LNCaP clone FGC (cell line): ENCODE data around the gene PACRG.

Experiments
- DNase-seq: peaks from one replicate; pipeline ENCODE4 v3.0.0-alpha.2; 2011; ENCODE audit warnings: low read depth
- H3K4me3 ChIP-seq: 2 replicates; pipeline ENCODE4 v1.5.1; 2011; ENCODE audit warnings: mild to moderate bottlenecking, low read depth, low read length, control low read depth
- TF ChIP-seq, protein P1 (sequence below): IDR thresholded peaks from 2 replicates; pipeline ENCODE4 v1.5.1; 2012; ENCODE audit warnings: mild to moderate bottlenecking; ENCODE audit not compliant: control insufficient read depth, insufficient read depth; ENCODE audit errors: extremely low read depth

Gene PACRG

DNA sequence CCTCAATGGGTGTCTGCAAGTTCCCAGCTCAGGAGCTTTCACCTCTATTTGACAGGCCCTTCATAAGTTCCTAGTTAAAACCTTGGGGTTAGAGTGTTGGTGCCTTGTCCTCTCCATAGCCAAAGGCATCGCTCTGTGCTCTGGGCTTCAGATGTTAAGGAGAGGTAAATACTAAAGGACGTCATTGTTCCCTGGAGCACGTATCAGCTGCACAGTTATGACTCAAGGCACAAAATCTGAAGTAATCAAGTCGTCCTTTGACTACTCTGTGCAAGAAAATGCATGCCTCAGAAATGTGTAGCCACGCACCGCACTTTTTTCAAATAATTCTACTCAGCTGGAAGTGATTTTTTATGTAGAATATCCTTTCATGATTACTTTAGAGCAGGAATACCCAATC is 446.0 kb downstream of the PACRG start:
- DNase-seq: no peak
- no peak overlapping the region for H3K4me3 ChIP-seq
- TF ChIP-seq, protein P1, sequence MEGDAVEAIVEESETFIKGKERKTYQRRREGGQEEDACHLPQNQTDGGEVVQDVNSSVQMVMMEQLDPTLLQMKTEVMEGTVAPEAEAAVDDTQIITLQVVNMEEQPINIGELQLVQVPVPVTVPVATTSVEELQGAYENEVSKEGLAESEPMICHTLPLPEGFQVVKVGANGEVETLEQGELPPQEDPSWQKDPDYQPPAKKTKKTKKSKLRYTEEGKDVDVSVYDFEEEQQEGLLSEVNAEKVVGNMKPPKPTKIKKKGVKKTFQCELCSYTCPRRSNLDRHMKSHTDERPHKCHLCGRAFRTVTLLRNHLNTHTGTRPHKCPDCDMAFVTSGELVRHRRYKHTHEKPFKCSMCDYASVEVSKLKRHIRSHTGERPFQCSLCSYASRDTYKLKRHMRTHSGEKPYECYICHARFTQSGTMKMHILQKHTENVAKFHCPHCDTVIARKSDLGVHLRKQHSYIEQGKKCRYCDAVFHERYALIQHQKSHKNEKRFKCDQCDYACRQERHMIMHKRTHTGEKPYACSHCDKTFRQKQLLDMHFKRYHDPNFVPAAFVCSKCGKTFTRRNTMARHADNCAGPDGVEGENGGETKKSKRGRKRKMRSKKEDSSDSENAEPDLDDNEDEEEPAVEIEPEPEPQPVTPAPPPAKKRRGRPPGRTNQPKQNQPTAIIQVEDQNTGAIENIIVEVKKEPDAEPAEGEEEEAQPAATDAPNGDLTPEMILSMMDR: no peak

DNA sequence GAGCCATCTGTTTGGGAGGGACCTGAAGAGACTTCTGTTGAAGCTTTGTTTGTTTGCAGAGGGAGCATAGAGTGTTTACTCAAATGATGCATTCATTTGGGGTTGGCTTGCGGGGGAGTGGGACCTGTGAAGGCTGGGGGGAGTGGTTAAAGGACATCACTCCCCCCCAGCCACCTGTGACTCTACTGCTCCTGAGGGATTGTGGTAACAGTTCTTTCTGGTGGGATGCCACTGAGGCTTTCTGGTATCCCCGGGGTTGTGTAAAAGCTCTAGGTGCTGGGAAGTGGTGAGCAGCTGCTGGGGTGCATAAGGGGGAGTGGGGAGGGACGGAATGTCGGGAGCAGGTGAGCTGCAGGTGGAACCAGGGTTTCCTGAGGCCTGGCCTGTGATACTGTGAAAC is 447.5 kb downstream of the PACRG start:
- TF ChIP-seq, protein P1: no peak
- H3K4me3 ChIP-seq: no peak overlapping the region
- no peak for DNase-seq

DNA sequence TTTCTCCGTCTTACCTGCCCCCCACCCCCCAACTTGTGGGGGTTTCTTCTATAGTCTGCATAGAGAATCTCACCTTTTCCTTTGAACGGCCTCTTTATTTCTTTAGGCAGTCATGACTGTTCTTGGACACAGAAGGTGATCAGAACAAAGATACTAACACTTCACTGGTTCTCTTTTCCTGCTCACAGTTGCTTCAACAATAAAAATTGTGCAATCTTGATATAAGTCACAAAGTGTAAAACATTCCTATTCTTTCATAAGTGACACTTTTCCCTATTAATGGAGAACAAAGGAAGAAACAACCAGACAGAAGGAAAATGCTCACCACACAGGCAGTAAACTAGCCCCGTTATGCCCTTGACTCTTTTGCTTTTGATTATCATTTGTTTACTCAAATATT is 448.3 kb downstream of the PACRG start:
- TF ChIP-seq, protein P1: no peak
- DNase-seq: no peak
- no peak overlapping the region for H3K4me3 ChIP-seq

DNA sequence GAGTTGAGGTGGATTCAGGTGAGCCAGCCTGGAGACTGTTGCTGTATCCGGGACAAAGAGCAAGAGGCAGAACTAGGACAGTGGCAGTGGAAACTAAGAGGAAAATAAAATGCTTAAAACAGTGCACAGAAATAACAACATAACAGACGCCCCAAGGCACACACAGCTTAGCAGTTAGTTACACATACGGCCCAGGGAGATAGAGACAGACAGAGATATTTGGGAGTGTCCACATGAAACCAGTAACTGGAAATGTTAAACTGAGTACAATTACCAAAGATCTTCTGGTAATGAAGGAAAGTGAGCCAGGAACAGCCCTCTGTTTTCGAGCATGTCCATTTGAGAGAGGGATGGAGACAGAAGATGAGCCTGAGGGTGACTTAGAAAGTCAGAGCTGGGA is 449.2 kb downstream of the PACRG start:
- no peak for DNase-seq
- no peak overlapping the region for H3K4me3 ChIP-seq
- TF ChIP-seq, protein P1: no peak

DNA sequence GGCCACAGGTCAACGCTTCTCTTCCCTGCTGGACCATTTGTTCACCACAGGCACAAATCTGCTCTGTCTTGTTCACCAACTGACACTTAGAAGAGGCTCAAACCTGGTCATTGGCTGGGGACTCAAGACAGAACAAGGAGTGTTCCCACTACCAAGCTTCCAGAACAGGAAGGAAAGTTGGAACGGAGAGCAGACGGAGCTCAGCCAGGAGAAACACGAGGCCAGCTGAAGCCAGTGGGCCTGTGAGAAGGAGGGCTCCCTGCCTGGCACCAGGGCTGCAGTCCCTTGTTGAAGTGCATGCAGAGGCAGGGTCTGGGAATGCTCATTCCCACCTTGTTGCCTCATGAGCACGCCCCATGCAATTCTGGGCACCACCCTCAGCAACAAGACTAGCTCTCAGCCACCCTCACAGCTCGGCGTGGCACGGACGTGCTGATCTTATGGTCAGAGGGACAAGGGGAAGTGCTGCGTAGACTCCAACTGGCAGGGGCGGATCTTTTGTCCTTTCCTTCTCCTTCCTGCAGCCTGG is 450.2 kb downstream of the PACRG start:
- TF ChIP-seq, protein P1: no peak
- no peak for DNase-seq
- no peak overlapping the region for H3K4me3 ChIP-seq

DNA sequence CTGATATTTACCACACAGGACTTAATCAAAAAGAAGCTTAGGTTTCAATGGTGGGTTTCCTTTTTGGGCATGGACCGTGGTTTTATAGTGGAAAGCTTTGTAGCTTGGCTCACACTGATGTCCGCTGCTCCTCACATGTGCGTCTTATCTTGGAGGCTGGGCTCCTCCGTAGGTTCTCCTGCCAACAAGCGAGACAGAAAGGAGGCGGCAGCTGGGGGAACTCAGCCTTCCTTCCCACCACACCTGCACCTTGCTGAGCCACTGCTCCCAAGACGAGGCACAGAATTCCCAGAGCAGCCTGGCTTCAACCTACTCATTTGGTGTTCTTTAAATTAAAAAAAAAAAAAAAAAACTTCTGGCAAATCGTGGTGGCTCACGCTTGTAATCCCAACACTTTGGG is 451.3 kb downstream of the PACRG start:
- no peak overlapping the region for H3K4me3 ChIP-seq
- TF ChIP-seq, protein P1: no peak
- DNase-seq: no peak

DNA sequence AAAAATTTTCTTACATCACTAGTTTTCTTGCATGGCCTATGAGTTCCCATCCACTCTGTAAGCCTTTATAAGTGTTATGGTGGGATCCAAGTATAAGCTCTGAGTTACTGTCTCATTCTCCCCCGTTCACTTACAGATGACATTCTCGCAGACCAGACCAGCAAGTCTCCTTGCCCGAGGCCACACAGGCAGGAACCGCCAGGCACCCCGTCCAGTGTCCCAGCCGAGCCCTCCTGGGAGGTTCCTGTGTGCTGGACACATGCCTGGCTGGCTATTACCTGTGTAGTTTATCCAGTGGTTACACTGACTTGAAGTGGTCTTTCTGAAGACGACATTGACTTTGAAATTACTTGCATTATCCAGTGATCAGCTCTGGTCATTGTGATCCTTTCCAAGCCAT is 451.9 kb downstream of the PACRG start:
- DNase-seq: no peak
- TF ChIP-seq, protein P1: no peak
- H3K4me3 ChIP-seq: no peak overlapping the region
